HEK293 (cell line): ENCODE data around the gene FIGLA.

Experiments used
- CTCF ChIA-PET: fragments of 350-600 bp; formaldehyde crosslinking; extraction: SDS; loops from one replicate; lab custom pipeline; 2021; ENCODE audit warnings: antibody characterized with exemption; lab: Yijun Ruan, JAX
- POLR2A ChIA-PET: fragments of 300-600 bp; formaldehyde crosslinking; extraction: SDS; loops from one replicate; lab custom pipeline; 2020; ENCODE audit warnings: antibody characterized with exemption, inconsistent platforms; lab: Yijun Ruan, JAX
- H3K27ac ChIP-seq: fragments of 200-500 bp; sonication (Bioruptor generic); 2 replicates; pipeline ENCODE4 v1.5.1; 2014; ENCODE audit warnings: low read depth, low read length, control low read depth, inconsistent platforms; ENCODE audit errors: extremely low read depth
- H3K36me3 ChIP-seq, 2 experiments: fragments of 200-500 bp in 1 of 2; sonication (Bioruptor generic) in 1 of 2; 1 replicate in 1 of 2; 2 replicates in 1 of 2; pipeline ENCODE4 v1.5.1; 2014 to 2017; ENCODE audit warnings: inconsistent platforms in 2 of 2, low read length in 2 of 2; ENCODE audit not compliant: control insufficient read depth in 2 of 2, insufficient read depth in 1 of 2
- H3K4me1 ChIP-seq: fragments of 200-500 bp; sonication (Bioruptor generic); 2 replicates; pipeline ENCODE4 v1.5.1; 2014; ENCODE audit warnings: mild to moderate bottlenecking, low read length, inconsistent platforms; ENCODE audit not compliant: control insufficient read depth, insufficient read depth
- H3K4me3 ChIP-seq: 2 replicates; pipeline ENCODE4 v1.5.1; 2011; ENCODE audit warnings: low read depth, mild to moderate bottlenecking, control low read depth, low read length, moderate library complexity
- H3K9me3 ChIP-seq: fragments of 200-500 bp; sonication (Bioruptor generic); 2 replicates; pipeline ENCODE4 v1.5.1; 2014; ENCODE audit warnings: low read depth, low read length, inconsistent platforms; ENCODE audit not compliant: control insufficient read depth, insufficient read depth
- ZNF704 ChIP-seq: fragments of 450-650 bp; formaldehyde crosslinking; IDR thresholded peaks from 2 replicates; pipeline ENCODE4 v1.5.1; 2016; ENCODE audit warnings: missing biosample characterization, missing genetic modification characterization
- TF ChIP-seq, protein P1 (sequence below): fragments of 450-650 bp; formaldehyde crosslinking; IDR thresholded peaks from 2 replicates; pipeline ENCODE4 v1.5.1; 2016; ENCODE audit warnings: missing biosample characterization, missing genetic modification characterization

The FIGLA gene

DNA sequence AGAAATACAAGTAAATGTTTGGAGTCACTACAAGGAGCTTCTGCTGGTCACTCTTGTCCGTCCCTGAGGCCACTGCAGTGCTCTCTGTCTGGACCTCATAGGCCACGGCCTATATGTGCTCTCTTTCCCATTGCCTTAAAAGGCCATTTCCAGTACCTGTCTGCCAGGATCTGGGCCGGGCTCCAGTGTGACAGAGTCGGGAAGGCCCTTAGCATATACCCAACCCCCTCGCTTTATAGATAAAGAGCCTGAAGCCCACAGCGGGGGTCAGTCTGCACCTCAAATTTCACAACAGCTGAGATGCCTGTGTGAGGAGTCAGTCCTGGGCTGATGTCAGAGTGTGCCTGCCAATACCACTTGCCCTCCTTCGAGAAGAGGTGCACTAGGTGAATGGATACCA lies 62.3 kb downstream of the FIGLA start:
- no peaks in the 10 kb centered on the region for H3K9me3 ChIP-seq
- CTCF ChIA-PET: no interaction called here
- H3K36me3 ChIP-seq: no peaks in the 10 kb centered on the region
- TF ChIP-seq, protein P1, sequence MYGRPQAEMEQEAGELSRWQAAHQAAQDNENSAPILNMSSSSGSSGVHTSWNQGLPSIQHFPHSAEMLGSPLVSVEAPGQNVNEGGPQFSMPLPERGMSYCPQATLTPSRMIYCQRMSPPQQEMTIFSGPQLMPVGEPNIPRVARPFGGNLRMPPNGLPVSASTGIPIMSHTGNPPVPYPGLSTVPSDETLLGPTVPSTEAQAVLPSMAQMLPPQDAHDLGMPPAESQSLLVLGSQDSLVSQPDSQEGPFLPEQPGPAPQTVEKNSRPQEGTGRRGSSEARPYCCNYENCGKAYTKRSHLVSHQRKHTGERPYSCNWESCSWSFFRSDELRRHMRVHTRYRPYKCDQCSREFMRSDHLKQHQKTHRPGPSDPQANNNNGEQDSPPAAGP (tag by site-specific recombination): no peak
- no peak for TF ChIP-seq ZNF704 (tag by site-specific recombination)
- TF ChIP-seq, all 188 proteins: peak for 0
- Histone ChIP-seq H3K4me3 (no peak overlapping the region), H3K27ac (no peak overlapping the region), H3K4me1 (no peaks in the 10 kb centered on the region)
- POLR2A ChIA-PET: no interaction called here
